ENCODE measurements around the gene WRAP73. TPM values are rescaled to one million over a fixed set of nuclear protein-coding genes. Genes with fewer than 3 reads are reported as not detected.

The WRAP73 gene
- total RNA-seq, 1 experiment from 2014 or later = 66.7 TPM

GRCh38 chr1:3614755-3615742 lies 34.9 kb downstream of the WRAP73 start:
- peak; percentile 48 for DNase-seq (ENCODE audit: low spot score)

- DNase-seq (ENCODE audit: low spot score) = no peak
Measured at GRCh38 chr1:3612123-3612522, 37.8 kb downstream of the WRAP73 start.

DNA sequence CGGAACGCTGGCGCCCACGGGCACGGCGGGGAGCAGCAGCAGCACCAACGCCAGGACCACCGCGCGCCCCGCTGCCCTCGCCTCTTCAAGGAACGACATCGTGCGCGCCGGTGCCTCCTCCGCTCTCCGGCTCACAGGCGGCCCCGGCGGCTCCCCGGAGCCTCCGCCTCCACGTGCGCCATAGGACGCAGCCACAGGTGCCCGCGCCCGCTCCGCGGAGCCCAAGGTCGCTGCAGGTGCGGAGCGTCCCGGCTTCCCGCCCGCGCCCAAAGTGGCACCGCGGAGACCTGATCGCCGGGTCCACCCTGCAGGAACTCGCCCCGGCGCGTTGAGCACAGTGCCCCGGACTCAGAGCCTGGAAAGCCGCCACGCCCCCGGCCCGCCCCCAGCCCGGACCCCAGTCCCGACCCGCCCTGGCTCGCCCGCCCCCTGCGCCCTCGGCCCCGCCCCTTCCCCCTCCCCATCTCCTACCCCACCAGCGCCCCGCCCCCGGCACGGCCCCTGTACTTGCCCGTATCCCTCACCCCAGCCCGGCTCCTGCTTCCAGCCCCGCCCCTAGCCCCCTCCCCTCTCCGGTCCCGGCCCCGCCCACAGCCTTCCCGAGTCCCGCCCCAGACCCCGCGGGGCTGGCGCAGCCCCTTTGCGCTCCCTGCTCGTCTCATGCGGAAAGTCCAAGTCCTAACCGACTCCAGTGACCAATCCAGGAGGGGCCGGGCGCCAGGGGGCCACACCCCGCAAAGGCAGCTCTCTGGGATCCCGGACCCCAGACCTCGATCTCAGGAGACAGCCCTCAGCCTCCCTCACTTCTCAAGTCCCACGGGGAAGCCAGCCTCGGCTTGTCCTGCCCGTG lies 38.5 kb downstream of the WRAP73 start, which contains the start of gene MEGF6:
Gene MEGF6 (minus strand): TSS at position 339 of the 850 bp plus-strand sequence. CDS start 240 bp downstream, at position 99.
- peak; percentile 49 for DNase-seq (ENCODE audit: low spot score)

DNA sequence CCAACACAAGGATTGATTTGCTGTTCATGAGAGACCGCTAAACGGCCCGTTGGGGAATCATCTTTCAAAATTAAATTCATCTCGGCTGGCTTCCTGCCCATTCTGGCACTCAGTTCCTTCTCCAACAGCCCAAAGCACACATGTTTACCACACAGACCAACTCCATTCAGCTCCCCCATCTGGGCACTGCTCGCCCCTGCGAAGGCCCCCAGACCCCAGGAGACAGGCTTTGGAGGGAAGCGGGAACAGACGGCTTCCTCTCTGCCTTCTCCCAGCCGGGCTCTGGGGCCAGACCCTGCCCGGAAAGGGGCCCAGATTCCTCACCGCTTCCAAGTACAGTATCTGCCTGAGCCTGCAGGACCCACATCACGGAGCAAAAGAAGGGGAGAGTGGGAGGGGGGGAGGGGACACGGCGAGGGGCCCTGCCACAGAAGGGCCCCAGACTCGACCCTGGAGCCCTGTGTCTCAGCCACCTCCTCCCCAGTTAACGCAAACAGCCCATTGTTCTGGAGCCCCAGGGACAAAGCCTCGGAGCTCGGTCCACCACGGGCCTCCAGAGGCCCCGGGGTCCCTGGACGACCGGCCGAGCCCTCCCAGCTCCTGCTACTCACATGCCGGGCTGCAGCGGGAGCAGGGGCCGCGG lies 39.3 kb downstream of the WRAP73 start:
- DNase-seq (ENCODE audit: low spot score) = no peak

DNA sequence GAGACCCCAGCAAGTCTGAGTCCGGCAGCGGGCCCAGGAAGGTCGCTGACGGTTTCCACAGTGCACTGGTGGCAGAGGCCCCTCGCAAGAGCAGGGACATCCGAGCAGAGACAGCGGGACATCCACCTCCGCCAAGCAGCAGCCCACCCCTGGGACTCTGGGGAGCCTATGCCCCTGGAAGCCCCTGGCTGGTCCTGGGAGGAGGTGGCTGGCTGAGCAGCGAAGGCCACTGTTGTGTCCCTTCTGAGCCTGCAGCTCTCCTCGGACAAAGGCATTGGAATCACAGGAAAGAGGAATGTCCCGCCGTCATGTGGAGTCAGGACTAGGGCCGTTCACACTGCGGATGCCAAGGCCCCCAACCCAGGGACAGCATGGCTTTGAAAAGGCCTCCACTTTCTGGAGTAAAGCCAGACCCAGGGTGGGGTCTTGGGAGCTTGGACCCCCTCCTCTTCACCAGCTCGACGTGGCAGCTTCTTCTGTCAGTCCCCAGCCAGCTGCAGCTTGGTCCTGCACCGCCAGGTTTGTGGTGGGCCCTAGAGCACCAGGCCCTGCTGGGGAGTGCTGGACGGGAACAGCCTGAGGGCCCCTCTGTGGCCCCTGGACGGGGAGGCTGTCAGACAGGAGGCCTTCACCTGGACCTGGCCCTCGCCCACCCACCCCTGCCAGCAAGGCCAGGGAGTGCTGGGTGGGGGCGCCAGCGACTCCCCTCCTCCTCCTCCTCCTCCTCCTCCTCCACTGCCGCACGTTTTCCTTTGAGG lies 40.0 kb downstream of the WRAP73 start:
- DNase-seq (ENCODE audit: low spot score) = no peak

- DNase-seq (ENCODE audit: low spot score) = no peak
Measured at GRCh38 chr1:3609016-3609768, 40.7 kb downstream of the WRAP73 start.

GRCh38 chr1:3608154-3608553 lies 41.7 kb downstream of the WRAP73 start:
- no peak for DNase-seq (ENCODE audit: low spot score)

DNA sequence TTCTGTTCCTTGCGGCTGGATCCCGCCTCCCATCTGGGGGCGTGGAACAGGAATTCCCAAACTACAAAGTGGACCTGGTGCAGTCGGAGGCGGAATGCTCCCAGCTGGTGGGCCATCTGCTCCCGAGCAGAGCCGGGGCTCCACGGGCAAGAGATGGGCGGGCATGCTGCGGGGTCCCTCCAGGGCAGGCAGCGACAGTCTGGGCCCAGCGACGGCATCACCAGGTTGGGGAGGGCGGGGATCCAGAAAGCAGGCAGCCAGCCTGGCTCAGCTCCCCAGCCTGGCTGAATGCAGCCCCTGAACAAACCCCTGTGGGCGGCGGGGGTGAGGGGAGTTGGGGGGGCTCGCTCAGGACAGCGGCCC lies 42.2 kb downstream of the WRAP73 start:
- no peak for DNase-seq (ENCODE audit: low spot score)

- no peak for DNase-seq (ENCODE audit: low spot score)
Measured at GRCh38 chr1:3606779-3607702, 42.9 kb downstream of the WRAP73 start.

GRCh38 chr1:3604997-3605823 lies 44.7 kb downstream of the WRAP73 start:
- no peak for DNase-seq (ENCODE audit: low spot score)

DNA sequence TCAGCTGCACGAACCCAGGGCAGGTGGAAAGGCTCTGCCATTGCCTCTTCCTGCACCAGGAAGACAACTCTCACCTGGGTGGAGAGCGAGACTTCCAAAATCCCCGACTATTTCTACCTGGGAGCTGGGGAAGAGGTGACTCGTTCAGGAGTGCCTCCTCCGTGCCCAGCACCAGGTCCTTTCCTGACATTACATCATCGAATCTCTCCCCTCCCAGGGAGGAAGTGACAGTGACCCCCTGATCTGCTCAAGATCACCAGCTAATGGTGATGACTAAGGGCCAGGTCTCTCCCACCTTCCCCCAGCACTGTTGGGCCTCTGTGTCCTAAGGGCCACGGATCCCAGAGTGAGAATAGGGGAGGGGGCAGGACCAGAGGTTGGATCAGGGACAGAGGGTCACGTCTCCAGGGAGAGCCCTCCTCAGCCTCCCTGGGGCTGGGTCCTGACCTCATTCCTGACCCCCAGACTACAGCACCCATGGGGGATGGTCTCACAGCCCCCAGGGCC lies 45.4 kb downstream of the WRAP73 start:
- no peak for DNase-seq (ENCODE audit: low spot score)

DNA sequence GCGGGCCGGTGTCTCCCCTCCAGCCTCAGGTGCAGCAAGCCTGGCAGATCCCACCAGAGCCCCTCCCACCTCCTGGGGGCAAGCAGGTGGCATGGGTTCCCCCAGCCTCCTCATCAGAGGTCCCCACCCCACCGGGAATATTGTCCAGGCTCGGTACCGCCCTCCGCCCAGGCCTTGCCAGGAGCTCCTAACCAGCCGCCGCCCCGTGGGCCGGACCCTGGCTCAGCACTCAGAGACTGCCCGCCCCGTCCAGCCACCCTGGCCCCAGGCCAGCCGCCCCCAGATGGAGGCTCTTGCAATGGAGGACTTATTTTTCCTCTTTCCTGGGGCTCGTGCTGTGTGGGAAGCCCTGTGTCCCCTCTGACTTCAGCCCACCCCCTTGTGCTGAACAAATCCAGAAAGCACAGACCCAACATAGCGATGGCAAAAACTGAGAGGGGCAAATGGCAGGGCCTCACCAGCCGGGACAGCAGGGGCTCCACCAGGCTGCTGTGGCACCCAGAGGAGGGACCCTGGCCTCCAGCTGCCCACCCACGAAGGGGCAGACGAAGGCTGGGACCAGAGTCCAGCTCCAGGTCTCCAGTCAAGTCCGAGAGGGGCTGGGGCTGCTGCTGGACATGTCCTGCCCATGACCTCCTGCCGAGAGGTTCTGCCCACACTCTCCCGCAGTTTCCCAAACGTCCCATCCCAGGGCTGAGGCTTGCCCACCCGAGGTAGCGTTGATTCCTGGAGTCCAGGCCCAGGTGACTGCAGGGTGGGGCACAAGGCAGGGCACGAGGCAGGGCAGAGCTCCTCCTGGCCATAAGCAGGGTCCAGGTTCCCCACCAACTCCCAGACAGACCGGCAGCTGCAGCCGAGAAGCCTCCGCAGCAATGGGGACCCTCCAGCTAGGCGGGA lies 46.1 kb downstream of the WRAP73 start:
- DNase-seq (ENCODE audit: low spot score) = no peak

GRCh38 chr1:3603156-3603555 lies 46.7 kb downstream of the WRAP73 start:
- DNase-seq (ENCODE audit: low spot score) = no peak

GRCh38 chr1:3602375-3602774 lies 47.5 kb downstream of the WRAP73 start:
- no peak for DNase-seq (ENCODE audit: low spot score)

- DNase-seq (ENCODE audit: low spot score) = no peak
Measured at GRCh38 chr1:3601743-3602142, 48.2 kb downstream of the WRAP73 start.

DNA sequence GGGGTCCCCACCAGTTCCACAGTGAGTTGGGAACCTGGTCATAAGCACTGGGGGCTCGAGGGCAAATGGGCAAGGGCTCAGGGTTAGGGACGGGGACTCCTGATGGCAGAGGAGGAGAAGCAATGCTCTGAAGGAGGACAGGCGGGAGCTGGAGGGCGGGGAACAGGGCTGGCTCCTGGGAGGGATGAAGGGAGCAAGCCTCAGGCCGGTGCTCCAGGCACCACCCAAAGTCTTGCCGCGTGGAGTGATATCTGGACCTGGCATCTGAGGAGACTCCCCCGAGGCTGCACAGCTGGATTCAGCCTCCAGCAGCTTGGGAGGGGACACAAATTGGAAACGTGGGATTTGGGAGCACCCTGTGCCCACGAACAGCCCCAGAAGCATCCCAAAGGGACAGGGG lies 49.5 kb downstream of the WRAP73 start:
- no peak for DNase-seq (ENCODE audit: low spot score)

DNA sequence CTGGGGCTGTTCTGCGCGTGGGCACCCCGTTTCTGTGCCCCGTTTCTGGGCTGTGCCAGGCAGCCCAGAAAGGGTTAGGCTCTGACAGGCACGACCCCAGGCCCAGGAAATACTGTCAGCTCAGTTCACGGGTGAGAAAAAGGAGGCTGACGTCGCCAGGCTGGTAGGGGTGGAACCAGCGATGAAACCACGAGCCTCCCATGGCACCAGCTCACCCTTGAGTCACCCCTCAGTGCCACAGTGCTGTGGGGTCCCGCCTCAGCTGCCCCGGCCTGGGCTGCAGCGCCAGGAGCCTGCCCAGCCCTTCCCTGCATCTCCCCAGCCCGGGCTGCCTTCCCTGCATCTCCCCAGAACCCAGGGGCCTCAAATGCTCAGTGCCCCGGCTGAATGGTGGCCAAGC lies 50.1 kb downstream of the WRAP73 start:
- DNase-seq (ENCODE audit: low spot score) = no peak

Measured in HT-29 (cell line).